GM12873 (cell line): Measurements from ENCODE around the gene CNPPD1.
A peak's percentile ranks its signal among the peaks of the same experiment; 100 is the strongest.

ENCODE experiments used
- CTCF ChIP-seq: IDR thresholded peaks from 2 replicates; pipeline ENCODE4 v1.5.1; 2012; ENCODE audit warnings: low read depth, mild to moderate bottlenecking, moderate library complexity, low read length, control low read depth; ENCODE audit not compliant: insufficient read depth; ENCODE audit errors: missing control alignments

Gene CNPPD1

GRCh38 chr2:219180961-219181360 lies 4.2 kb upstream of the CNPPD1 start:
- no peak for TF ChIP-seq CTCF

- no peak for TF ChIP-seq CTCF
Observed at GRCh38 chr2:219179601-219180465, 3.1 kb upstream of the CNPPD1 start.

- TF ChIP-seq CTCF: no peak
Observed at GRCh38 chr2:219178377-219179175, 1.9 kb upstream of the CNPPD1 start.

GRCh38 chr2:219177552-219178376 lies 1.0 kb upstream of the CNPPD1 start, which contains the start of gene RETREG2:
Gene RETREG2 (plus strand): TSS chr2:219178275. CDS start chr2:219178353, 78 bp downstream.
- peak; percentile 40 for TF ChIP-seq CTCF

GRCh38 chr2:219175928-219176817 lies 552 bp downstream of the CNPPD1 start:
- TF ChIP-seq CTCF: no peak

GRCh38 chr2:219175486-219175885 lies 1.2 kb downstream of the CNPPD1 start:
- TF ChIP-seq CTCF: no peak
